IMR-90 (cell line): ENCODE results near the gene C1orf167.

Source experiments
- CEBPB ChIP-seq: IDR thresholded peaks from 2 replicates; pipeline ENCODE4 v1.6.1; 2012; ENCODE audit warnings: low read depth, low read length, improper control_type of control experiment
- MAFK ChIP-seq: IDR thresholded peaks from 2 replicates; pipeline ENCODE4 v1.6.1; 2012; ENCODE audit warnings: low read depth, low read length, improper control_type of control experiment
- POLR2A ChIP-seq: IDR thresholded peaks from 2 replicates; pipeline ENCODE4 v1.6.1; 2012; ENCODE audit warnings: mild to moderate bottlenecking, low read depth, low read length
- RCOR1 ChIP-seq: IDR thresholded peaks from 2 replicates; pipeline ENCODE4 v1.6.1; 2012; ENCODE audit warnings: mild to moderate bottlenecking, low read length, improper control_type of control experiment; ENCODE audit not compliant: insufficient replicate concordance
- SMC3 ChIP-seq: fragments of 150-350 bp; IDR thresholded peaks from 2 replicates; pipeline ENCODE4 v1.6.1; 2016; ENCODE audit warnings: low read depth, mild to moderate bottlenecking, antibody characterized with exemption, low read length, moderate library complexity
- TF ChIP-seq, protein P1 (sequence below): conservative IDR thresholded peaks from 2 replicates; pipeline ENCODE4 v1.5.1; 2012; ENCODE audit warnings: mild to moderate bottlenecking, low read depth, low read length, improper control_type of control experiment
- TF ChIP-seq, protein P2 (sequence below): fragments of 150-350 bp; IDR thresholded peaks from 2 replicates; pipeline ENCODE4 v1.6.1; 2016; ENCODE audit warnings: low read depth, mild to moderate bottlenecking, low read length, moderate library complexity, borderline replicate concordance

DNA sequence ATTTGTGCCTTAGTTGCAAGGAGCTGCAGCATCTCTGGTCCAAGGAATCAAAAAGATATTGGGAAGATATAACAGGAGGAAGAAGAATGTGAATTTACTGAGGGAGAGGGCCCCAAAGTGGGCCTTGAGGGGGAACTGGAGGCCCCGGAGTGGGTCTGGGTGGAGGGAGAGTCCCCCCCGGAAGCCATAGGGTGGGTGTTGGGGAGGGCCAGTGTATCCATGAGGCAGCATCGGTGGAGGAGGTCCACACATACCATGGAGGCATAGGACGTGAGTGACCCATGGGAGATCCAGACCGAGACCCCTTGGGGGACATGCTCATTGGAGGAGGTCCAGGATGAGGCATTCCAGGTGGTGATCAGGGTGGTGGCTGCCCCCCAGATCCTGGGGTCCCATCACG lies 708 bp upstream of the C1orf167 start:
- TF ChIP-seq, protein P1, sequence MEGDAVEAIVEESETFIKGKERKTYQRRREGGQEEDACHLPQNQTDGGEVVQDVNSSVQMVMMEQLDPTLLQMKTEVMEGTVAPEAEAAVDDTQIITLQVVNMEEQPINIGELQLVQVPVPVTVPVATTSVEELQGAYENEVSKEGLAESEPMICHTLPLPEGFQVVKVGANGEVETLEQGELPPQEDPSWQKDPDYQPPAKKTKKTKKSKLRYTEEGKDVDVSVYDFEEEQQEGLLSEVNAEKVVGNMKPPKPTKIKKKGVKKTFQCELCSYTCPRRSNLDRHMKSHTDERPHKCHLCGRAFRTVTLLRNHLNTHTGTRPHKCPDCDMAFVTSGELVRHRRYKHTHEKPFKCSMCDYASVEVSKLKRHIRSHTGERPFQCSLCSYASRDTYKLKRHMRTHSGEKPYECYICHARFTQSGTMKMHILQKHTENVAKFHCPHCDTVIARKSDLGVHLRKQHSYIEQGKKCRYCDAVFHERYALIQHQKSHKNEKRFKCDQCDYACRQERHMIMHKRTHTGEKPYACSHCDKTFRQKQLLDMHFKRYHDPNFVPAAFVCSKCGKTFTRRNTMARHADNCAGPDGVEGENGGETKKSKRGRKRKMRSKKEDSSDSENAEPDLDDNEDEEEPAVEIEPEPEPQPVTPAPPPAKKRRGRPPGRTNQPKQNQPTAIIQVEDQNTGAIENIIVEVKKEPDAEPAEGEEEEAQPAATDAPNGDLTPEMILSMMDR = no peak
- no peak for TF ChIP-seq MAFK
- TF ChIP-seq SMC3 = no peak
- TF ChIP-seq POLR2A = no peak
- TF ChIP-seq, protein P2, sequence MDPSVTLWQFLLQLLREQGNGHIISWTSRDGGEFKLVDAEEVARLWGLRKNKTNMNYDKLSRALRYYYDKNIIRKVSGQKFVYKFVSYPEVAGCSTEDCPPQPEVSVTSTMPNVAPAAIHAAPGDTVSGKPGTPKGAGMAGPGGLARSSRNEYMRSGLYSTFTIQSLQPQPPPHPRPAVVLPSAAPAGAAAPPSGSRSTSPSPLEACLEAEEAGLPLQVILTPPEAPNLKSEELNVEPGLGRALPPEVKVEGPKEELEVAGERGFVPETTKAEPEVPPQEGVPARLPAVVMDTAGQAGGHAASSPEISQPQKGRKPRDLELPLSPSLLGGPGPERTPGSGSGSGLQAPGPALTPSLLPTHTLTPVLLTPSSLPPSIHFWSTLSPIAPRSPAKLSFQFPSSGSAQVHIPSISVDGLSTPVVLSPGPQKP = no peak
- TF ChIP-seq CEBPB = no peak
- no peak for TF ChIP-seq RCOR1
